ENCODE results near the gene KIAA2012. TPM values are rescaled to one million over a fixed set of nuclear protein-coding genes. Genes with fewer than 3 reads are reported as not detected.

Gene KIAA2012
- not detected for total RNA-seq
- polyA plus RNA-seq: not detected

DNA sequence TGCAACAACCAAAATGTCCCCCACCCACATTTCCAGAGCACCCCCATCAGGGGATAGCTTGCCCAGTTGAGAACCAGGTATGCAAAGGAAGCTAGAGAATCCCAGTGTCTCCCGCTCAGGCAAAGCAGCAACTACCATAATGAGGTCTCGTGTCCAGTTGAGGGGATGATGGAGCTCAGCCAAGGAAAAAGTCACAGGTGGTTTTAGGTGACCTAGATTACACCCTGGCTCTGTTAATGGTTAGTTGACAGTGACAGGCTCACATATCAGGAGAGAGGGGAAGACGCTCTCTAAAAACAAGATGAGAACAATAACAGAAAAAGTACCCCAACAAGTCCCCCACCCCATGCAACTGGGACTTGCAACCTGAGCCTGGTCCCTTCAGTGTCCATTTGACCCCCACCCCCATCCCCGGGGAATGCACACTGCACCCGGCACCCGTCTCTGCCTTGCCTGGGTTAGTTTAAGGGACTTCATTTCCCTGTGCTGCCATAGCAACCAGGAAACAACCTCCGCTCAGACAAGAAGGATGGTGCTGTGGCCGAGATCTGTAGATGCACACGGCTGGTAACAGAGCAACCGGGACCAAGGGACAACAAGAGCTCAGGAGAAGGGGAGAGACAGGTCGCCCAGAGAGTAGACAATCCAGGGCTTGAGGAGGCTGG lies at the start of gene KIAA2012:
Gene KIAA2012 (plus strand): TSS at position 519 of the 665 bp plus-strand sequence. CDS start 373 bp downstream, outside the sequence.
- Histone ChIP-seq H3K9me3 (ENCODE audit: low read length) (no peaks in the 10 kb centered on the region), H3K4me1 (ENCODE audit: insufficient read depth, low read length) (no peaks in the 10 kb centered on the region), H3K27ac (ENCODE audit: low read depth, low read length) (no peak within 1 kb of the TSS), H3K36me3 (ENCODE audit: insufficient read depth, low read length) (no peaks in the 10 kb centered on the region), H3K27me3 (ENCODE audit: insufficient read depth, low read length, poor library complexity, severe bottlenecking) (no peaks in the 10 kb centered on the region), H3K4me3 (ENCODE audit: low read length) (no peak within 1 kb of the TSS)
- no peaks in the 10 kb centered on the region for H3K4me1 Mint-ChIP-seq
- H3K4me3 Mint-ChIP-seq: no peak within 1 kb of the TSS
- ChIA-PET POLR2A (no interaction called here), CTCF (no interaction called here)
- no peaks in the 10 kb centered on the region for H3K9me3 Mint-ChIP-seq
- no peak for DNase-seq
- no peak within 1 kb of the TSS for H3K27ac Mint-ChIP-seq
- peaks cover 2 to 29% of the 10 kb centered on the region in 2 donors for H3K27me3 Mint-ChIP-seq
- no peaks in the 10 kb centered on the region for H3K36me3 Mint-ChIP-seq

- no peaks in the 10 kb centered on the region for H3K36me3 Mint-ChIP-seq
- H3K4me1 Mint-ChIP-seq: no peaks in the 10 kb centered on the region
Measured at GRCh38 chr2:202023904-202024266, 49.2 kb upstream of the KIAA2012 start.

GRCh38 chr2:202024871-202025270 lies 48.2 kb upstream of the KIAA2012 start:
- CTCF ChIA-PET: no interaction called here
- Histone ChIP-seq H3K4me1 (ENCODE audit: insufficient read depth, low read length) (no peaks in the 10 kb centered on the region), H3K4me3 (ENCODE audit: low read length) (no peak overlapping the region), H3K27me3 (ENCODE audit: insufficient read depth, low read length, poor library complexity, severe bottlenecking) (no peaks in the 10 kb centered on the region), H3K36me3 (ENCODE audit: insufficient read depth, low read length) (no peaks in the 10 kb centered on the region), H3K27ac (ENCODE audit: low read depth, low read length) (no peak overlapping the region), H3K9me3 (ENCODE audit: low read length) (no peaks in the 10 kb centered on the region)
- Mint-ChIP-seq H3K4me1 (no peaks in the 10 kb centered on the region), H3K36me3 (no peaks in the 10 kb centered on the region), H3K27ac (no peak overlapping the region), H3K27me3 (peaks cover 5 to 11% of the 10 kb centered on the region in 2 donors), H3K4me3 (no peak overlapping the region), H3K9me3 (peaks cover 0 to 2% (median 0%) of the 10 kb centered on the region in 5 donors)
- POLR2A ChIA-PET: no interaction called here
- no peak for DNase-seq

More at GRCh38 chr2:202023904-202024266, 49.2 kb upstream of the KIAA2012 start:
- Mint-ChIP-seq H3K4me3 (no peak overlapping the region), H3K27ac (no peak overlapping the region), H3K27me3 (peaks cover 5 to 11% of the 10 kb centered on the region in 2 donors), H3K9me3 (peaks cover 0 to 2% (median 0%) of the 10 kb centered on the region in 5 donors)
- Histone ChIP-seq H3K9me3 (ENCODE audit: low read length) (no peaks in the 10 kb centered on the region), H3K27me3 (ENCODE audit: insufficient read depth, low read length, poor library complexity, severe bottlenecking) (no peaks in the 10 kb centered on the region), H3K36me3 (ENCODE audit: insufficient read depth, low read length) (no peaks in the 10 kb centered on the region), H3K4me3 (ENCODE audit: low read length) (no peak overlapping the region), H3K27ac (ENCODE audit: low read depth, low read length) (no peak overlapping the region), H3K4me1 (ENCODE audit: insufficient read depth, low read length) (no peaks in the 10 kb centered on the region)
- POLR2A ChIA-PET: no interaction called here
- DNase-seq: no peak
- CTCF ChIA-PET: no interaction called here

GRCh38 chr2:202025816-202026215 lies 47.2 kb upstream of the KIAA2012 start:
- no peaks in the 10 kb centered on the region for H3K36me3 Mint-ChIP-seq
- H3K4me3 Mint-ChIP-seq: no peak overlapping the region
- no peaks in the 10 kb centered on the region for H3K4me1 Mint-ChIP-seq
- H3K27me3 ChIP-seq (ENCODE audit: insufficient read depth, low read length, poor library complexity, severe bottlenecking): no peaks in the 10 kb centered on the region
- peaks cover 0 to 2% (median 0%) of the 10 kb centered on the region in 5 donors for H3K9me3 Mint-ChIP-seq
- H3K9me3 ChIP-seq (ENCODE audit: low read length): no peaks in the 10 kb centered on the region
- no peaks in the 10 kb centered on the region for H3K4me1 ChIP-seq (ENCODE audit: insufficient read depth, low read length)
- H3K4me3 ChIP-seq (ENCODE audit: low read length): no peak overlapping the region
- ChIA-PET POLR2A (no interaction called here), CTCF (no interaction called here)
- no peak overlapping the region for H3K27ac Mint-ChIP-seq
- DNase-seq: no peak
- no peak overlapping the region for H3K27ac ChIP-seq (ENCODE audit: low read depth, low read length)
- no peaks in the 10 kb centered on the region for H3K36me3 ChIP-seq (ENCODE audit: insufficient read depth, low read length)
- H3K27me3 Mint-ChIP-seq: peaks cover 5 to 11% of the 10 kb centered on the region in 2 donors

GRCh38 chr2:202026507-202026906 lies 46.5 kb upstream of the KIAA2012 start:
- Histone ChIP-seq H3K4me1 (ENCODE audit: insufficient read depth, low read length) (no peaks in the 10 kb centered on the region), H3K4me3 (ENCODE audit: low read length) (no peak overlapping the region), H3K27ac (ENCODE audit: low read depth, low read length) (no peak overlapping the region), H3K9me3 (ENCODE audit: low read length) (no peaks in the 10 kb centered on the region), H3K27me3 (ENCODE audit: insufficient read depth, low read length, poor library complexity, severe bottlenecking) (no peaks in the 10 kb centered on the region), H3K36me3 (ENCODE audit: insufficient read depth, low read length) (no peaks in the 10 kb centered on the region)
- CTCF ChIA-PET: no interaction called here
- POLR2A ChIA-PET: no interaction called here
- no peak for DNase-seq
- Mint-ChIP-seq H3K9me3 (peaks cover 0 to 1% (median 0%) of the 10 kb centered on the region in 5 donors), H3K27me3 (peaks cover 5 to 11% of the 10 kb centered on the region in 2 donors), H3K36me3 (no peaks in the 10 kb centered on the region), H3K4me3 (no peak overlapping the region), H3K27ac (no peak overlapping the region), H3K4me1 (peaks cover 0 to 1% (median 0%) of the 10 kb centered on the region in 3 donors)

DNA sequence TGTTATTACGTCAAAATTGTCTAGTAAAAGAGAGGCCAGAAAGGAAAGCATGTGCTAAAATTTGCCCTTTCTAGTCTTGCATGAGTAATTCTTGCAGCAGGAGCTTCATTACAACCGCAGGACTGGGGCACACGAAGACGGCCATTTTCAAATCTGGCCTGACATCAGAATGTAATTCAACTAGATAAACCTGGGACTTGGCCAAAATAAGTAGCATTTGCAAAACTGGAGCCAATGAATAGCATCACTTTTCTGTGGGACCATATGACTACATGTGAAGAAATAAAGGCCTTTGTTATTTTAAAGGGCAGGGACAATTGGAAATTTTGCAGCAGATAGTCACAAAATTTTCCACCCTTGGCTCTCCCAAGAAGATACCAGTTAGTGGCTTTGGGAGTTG lies 42.4 kb upstream of the KIAA2012 start:
- no peak for DNase-seq
- H3K4me3 ChIP-seq (ENCODE audit: low read length): no peak overlapping the region
- Mint-ChIP-seq H3K27ac (peak overlapping the region in 1 of 8 donors; percentile 41), H3K36me3 (peaks cover 0 to 10% (median 0%) of the 10 kb centered on the region in 3 donors), H3K27me3 (peaks cover 6 to 11% of the 10 kb centered on the region in 2 donors), H3K4me3 (peak overlapping the region in 1 of 7 donors; percentile 88), H3K4me1 (peaks cover 9 to 15% (median 10%) of the 10 kb centered on the region in 3 donors), H3K9me3 (no peaks in the 10 kb centered on the region)
- H3K9me3 ChIP-seq (ENCODE audit: low read length): no peaks in the 10 kb centered on the region
- peaks cover 2% of the 10 kb centered on the region for H3K27me3 ChIP-seq (ENCODE audit: insufficient read depth, low read length, poor library complexity, severe bottlenecking)
- ChIA-PET CTCF (interaction anchor here (1.8 kb wide), 1 partner anchor 11 kb away, joined by 3 read pairs; no protein-coding TSS in a partner anchor), POLR2A (no interaction called here)
- H3K27ac ChIP-seq (ENCODE audit: low read depth, low read length): no peak overlapping the region
- H3K36me3 ChIP-seq (ENCODE audit: insufficient read depth, low read length): no peaks in the 10 kb centered on the region
- peaks cover 5% of the 10 kb centered on the region for H3K4me1 ChIP-seq (ENCODE audit: insufficient read depth, low read length)

DNA sequence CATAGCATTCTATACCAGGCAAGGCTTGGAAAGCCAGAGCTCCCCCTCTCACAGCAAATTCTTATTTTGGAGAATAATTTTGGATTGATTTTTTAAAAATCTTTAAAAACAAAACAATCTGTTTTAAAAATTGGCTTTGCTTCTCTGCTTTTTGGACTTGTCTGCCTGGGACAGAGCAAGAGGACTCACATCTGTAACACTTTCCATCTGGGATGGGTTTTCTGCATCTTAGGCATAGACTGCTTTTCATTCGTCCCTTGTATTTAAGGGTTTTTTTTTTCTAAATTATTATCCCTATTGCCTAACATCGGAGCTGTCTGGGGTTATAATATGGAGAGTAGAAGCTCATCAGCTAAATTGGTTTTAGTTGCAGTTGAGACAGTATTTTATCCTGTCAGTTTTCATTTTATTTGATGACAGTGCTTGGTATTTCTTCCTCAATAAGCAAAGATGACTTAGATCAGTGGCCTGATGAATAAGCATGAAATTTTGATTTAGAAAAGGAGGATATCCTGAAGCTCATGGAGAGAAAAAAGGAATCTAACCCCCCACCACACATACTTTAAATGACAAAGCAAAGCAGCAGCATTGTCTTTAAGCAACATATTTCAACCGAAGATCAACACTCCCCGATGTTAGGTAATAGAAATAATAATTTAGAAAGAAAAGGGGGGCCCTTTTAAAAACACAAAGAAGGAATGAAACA lies 41.7 kb upstream of the KIAA2012 start:
- ChIA-PET POLR2A (no interaction called here), CTCF (interaction anchor here (1.8 kb wide), 1 partner anchor 10 kb away, joined by 3 read pairs; no protein-coding TSS in a partner anchor)
- no peak for DNase-seq
- Mint-ChIP-seq H3K36me3 (peaks cover 0 to 10% (median 0%) of the 10 kb centered on the region in 3 donors), H3K4me1 (peaks cover 9 to 15% (median 10%) of the 10 kb centered on the region in 3 donors), H3K27me3 (peaks cover 6 to 11% of the 10 kb centered on the region in 2 donors), H3K4me3 (peak overlapping the region in 6 of 7 donors; percentile 4 to 88 (median 37)), H3K9me3 (no peaks in the 10 kb centered on the region), H3K27ac (no peak overlapping the region)
- no peak overlapping the region for H3K4me3 ChIP-seq (ENCODE audit: low read length)
- peaks cover 6% of the 10 kb centered on the region for H3K27me3 ChIP-seq (ENCODE audit: insufficient read depth, low read length, poor library complexity, severe bottlenecking)
- H3K27ac ChIP-seq (ENCODE audit: low read depth, low read length): no peak overlapping the region
- H3K9me3 ChIP-seq (ENCODE audit: low read length): no peaks in the 10 kb centered on the region
- H3K36me3 ChIP-seq (ENCODE audit: insufficient read depth, low read length): no peaks in the 10 kb centered on the region
- H3K4me1 ChIP-seq (ENCODE audit: insufficient read depth, low read length): peaks cover 5% of the 10 kb centered on the region

DNA sequence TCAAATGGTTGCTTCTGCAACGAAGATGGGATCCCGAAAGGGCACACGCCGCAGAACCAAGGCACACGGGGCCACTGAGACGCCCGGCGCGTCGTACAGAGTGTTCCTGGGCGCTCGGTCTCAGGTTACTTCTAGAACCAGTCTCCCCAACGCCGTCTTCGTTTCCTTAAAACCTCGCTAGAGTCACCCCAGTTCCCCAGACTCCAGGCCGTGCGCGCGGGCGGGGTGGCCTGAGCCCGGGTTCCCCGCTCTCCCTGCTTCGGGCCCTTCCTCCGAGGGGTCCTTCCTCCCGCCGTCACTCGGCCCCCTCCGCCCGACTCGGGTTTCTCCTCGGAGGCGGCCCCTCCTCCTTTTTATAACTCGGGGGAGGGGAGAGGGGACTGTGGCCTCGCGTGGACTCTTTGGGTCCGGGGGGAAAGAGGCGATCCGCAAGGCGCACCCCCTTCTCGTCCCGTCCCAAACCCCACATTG lies 40.2 kb upstream of the KIAA2012 start:
- Mint-ChIP-seq H3K36me3 (peaks cover 0 to 10% (median 0%) of the 10 kb centered on the region in 3 donors), H3K9me3 (no peaks in the 10 kb centered on the region), H3K4me3 (peak overlapping the region; percentile 87 to 91 (median 91)), H3K4me1 (peaks cover 9 to 15% (median 10%) of the 10 kb centered on the region in 3 donors), H3K27me3 (peaks cover 8 to 11% of the 10 kb centered on the region in 2 donors), H3K27ac (peak overlapping the region in 7 of 8 donors; percentile 43 to 95 (median 67))
- H3K36me3 ChIP-seq (ENCODE audit: insufficient read depth, low read length): no peaks in the 10 kb centered on the region
- H3K27ac ChIP-seq (ENCODE audit: low read depth, low read length): no peak overlapping the region
- no peaks in the 10 kb centered on the region for H3K9me3 ChIP-seq (ENCODE audit: low read length)
- DNase-seq: peak in 2 of 5 donors; percentile 23 to 60
- H3K27me3 ChIP-seq (ENCODE audit: insufficient read depth, low read length, poor library complexity, severe bottlenecking): peaks cover 19% of the 10 kb centered on the region
- ChIA-PET POLR2A (no interaction called here), CTCF (no interaction called here)
- peak overlapping the region; percentile 58 for H3K4me3 ChIP-seq (ENCODE audit: low read length)
- peaks cover 5% of the 10 kb centered on the region for H3K4me1 ChIP-seq (ENCODE audit: insufficient read depth, low read length)
